Uterus (tissue), 4 donors: ENCODE measurements around the gene ASPSCR1. TPM values are rescaled to one million over a fixed set of nuclear protein-coding genes. Genes with fewer than 3 reads are reported as not detected.

ENCODE experiments used
- DNase-seq, 2 donors: peaks; one replicate each; pipeline ENCODE4 v3.0.0-alpha.2; 2019 to 2020
- H3K27ac ChIP-seq, 2 donors: fragments of 200-600 bp; sonication (generic); 1 replicate in 1 of 2; 2 replicates in 1 of 2; pipeline ENCODE4 v1.5.1; 2016 to 2018
- H3K27me3 ChIP-seq, 2 donors: fragments of 200-600 bp; sonication (generic); one replicate each; pipeline ENCODE4 v1.5.1; 2018 to 2019; ENCODE audit warnings: control low read depth in 1 of 2
- H3K36me3 ChIP-seq, 2 donors: fragments of 200-600 bp; sonication (generic); one replicate each; pipeline ENCODE4 v1.5.1; 2019; ENCODE audit warnings: control low read depth in 1 of 2
- H3K4me1 ChIP-seq, 2 donors: fragments of 200-600 bp; sonication (generic); one replicate each; pipeline ENCODE4 v1.5.1; 2018 to 2019; ENCODE audit warnings: control low read depth in 1 of 2
- H3K4me3 ChIP-seq, 2 donors: fragments of 200-600 bp; sonication (generic); 1 replicate in 1 of 2; 2 replicates in 1 of 2; pipeline ENCODE4 v1.5.1; 2018 to 2019; ENCODE audit warnings: mild to moderate bottlenecking in 1 of 2
- H3K9me3 ChIP-seq, 2 donors: fragments of 200-600 bp; sonication (generic); one replicate each; pipeline ENCODE4 v1.5.1; 2019; ENCODE audit warnings: control low read depth in 1 of 2
- CTCF ChIP-seq, 4 experiments: fragments of 200-600 bp in 2 of 4; fragments of 450-650 bp in 2 of 4; sonication (generic) in 2 of 4; IDR thresholded peaks; one replicate each; pipeline ENCODE4 v1.5.1; 2016 to 2019; ENCODE audit warnings: antibody characterized with exemption in 4 of 4, mild to moderate bottlenecking in 2 of 4, moderate library complexity in 1 of 4
- POLR2A ChIP-seq, 2 donors: fragments of 450-650 bp; IDR thresholded peaks; one replicate each; pipeline ENCODE4 v1.6.1; 2016; ENCODE audit warnings: antibody characterized with exemption in 2 of 2, mild to moderate bottlenecking in 1 of 2, moderate library complexity in 1 of 2
- intact Hi-C: fragments of 100-400 bp; cut with DNase I; formaldehyde crosslinking; loops from one replicate; pipeline ENCODE4 v1.15.1; 2023; ENCODE audit warnings: low total_unique reads
- total RNA-seq, 4 donors: library from RNA; depleted of rRNA in 3 of 4; stranded (reverse); fragments of >200 nt in 3 of 4; gene quantifications; one replicate each; pipeline versions ENCODE4 v1.1.0 to v1.2.4, GENCODE V29; 2014 to 2023
- donor health status: DM: yes; HTN: yes; CAD: no.

ASPSCR1 gene
- total RNA-seq, 4 donors from 2014 or later = 3.5 to 34.2 (median 13.6) TPM

DNA sequence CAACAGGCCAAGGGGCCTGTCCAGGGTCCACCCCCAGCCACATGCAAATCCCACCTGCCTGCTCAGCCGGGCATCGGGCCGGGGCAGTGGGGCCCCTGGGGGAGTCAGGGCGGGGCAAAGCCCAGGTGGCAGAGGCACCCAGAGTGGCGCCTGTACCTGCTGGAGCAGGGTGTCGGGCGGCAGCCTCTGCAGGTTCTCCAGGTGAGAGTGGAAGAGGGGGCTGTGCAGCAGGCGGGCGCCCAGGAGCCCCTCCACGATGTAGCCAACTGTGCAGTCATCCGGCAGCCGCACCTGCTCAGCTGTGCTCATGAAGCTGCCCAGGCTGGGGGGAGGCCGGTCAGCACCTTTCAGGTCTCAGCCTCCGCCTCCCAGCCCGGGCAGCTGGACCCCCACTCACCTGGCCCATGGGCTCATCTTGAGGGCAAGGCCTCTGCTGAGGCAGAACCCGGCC is 72.1 kb downstream of the ASPSCR1 start:
- no peaks in the 10 kb centered on the region for H3K27me3 ChIP-seq
- no peaks in the 10 kb centered on the region for H3K9me3 ChIP-seq
- peaks cover 0 to 28% of the 10 kb centered on the region in 2 donors for H3K4me1 ChIP-seq
- no peak for DNase-seq
- TF ChIP-seq CTCF (IDR thresholded peaks at IDR 0.05) (no peak), POLR2A (IDR thresholded peaks at IDR 0.05) (no peak)
- no peak overlapping the region for H3K27ac ChIP-seq
- H3K36me3 ChIP-seq = no peaks in the 10 kb centered on the region
- intact Hi-C loops = no loop called here
- no peak overlapping the region for H3K4me3 ChIP-seq

- Histone ChIP-seq H3K36me3 (no peaks in the 10 kb centered on the region), H3K9me3 (no peaks in the 10 kb centered on the region), H3K4me3 (peak overlapping the region; percentile 48 to 98), H3K27me3 (no peaks in the 10 kb centered on the region), H3K4me1 (peaks cover 0 to 28% of the 10 kb centered on the region in 2 donors), H3K27ac (no peak overlapping the region)
- intact Hi-C loops = no loop called here
- no peak for DNase-seq
- TF ChIP-seq POLR2A (IDR thresholded peaks at IDR 0.05) (no peak), CTCF (IDR thresholded peaks at IDR 0.05) (no peak)
These were observed 72.8 kb downstream of the ASPSCR1 start for GRCh38 chr17:82050152-82050760.

- Histone ChIP-seq H3K27me3 (no peaks in the 10 kb centered on the region), H3K36me3 (no peaks in the 10 kb centered on the region), H3K9me3 (no peaks in the 10 kb centered on the region), H3K4me1 (peaks cover 0 to 28% of the 10 kb centered on the region in 2 donors), H3K27ac (peak overlapping the region; percentile 60 to 73), H3K4me3 (peak overlapping the region; percentile 48 to 98)
- DNase-seq = no peak
- TF ChIP-seq POLR2A (IDR thresholded peaks at IDR 0.05) (no peak), CTCF (IDR thresholded peaks at IDR 0.05) (no peak)
- intact Hi-C loops = no loop called here
These were observed 73.6 kb downstream of the ASPSCR1 start for GRCh38 chr17:82050761-82051641.

DNA sequence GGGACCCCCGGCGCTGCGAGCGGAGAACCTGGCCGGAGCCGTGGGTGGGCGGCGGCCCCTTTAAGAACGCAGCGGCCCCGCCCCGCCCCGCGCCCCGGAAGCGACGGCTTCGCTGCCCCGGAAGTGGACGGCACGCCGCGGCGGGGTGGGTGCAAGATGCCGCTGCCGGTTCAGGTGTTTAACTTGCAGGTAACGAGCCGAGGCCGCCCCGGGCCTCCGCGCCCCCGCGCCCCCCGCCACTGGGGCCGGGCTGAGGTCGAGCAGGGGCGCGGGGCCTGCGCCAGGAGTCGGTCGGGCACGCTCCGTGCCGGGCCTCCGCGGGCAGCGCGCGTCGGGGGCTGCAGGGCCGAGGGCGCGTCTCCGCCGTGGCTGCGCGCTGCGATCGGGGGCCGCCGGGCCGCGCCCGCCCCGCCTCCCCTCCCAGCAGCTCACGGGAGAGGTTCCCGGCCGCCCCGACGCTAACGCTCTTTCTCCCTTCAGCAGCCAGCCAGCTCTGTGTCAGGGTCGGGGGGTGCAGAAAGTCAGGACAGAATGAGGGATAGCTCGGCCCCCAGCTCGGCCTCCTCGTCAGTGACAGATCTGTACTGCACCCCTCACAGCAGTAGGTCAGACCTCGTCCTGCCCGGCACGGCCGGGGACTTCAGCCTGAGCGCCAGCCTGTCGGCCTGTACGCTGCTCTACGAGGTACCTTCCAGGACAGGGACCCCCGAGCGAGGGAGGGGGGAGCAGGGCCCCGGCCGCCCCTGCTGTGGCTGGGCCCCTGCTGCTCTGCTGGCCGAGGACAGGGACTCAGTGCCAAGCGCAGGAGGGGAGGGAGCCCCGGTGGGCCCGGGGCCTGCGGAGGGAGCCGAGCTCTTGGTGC is 74.6 kb downstream of the ASPSCR1 start, which contains the start of the genes GPS1 and RFNG:
Gene GPS1, plus strand, starts transcription at position 123 of the 862 bp plus-strand sequence. Its CDS starts 34 bp downstream, at position 157.
Gene RFNG, minus strand, starts transcription at position 36 of the 862 bp plus-strand sequence. CDS start 45 bp downstream, outside the sequence.
- H3K4me3 ChIP-seq = peak within 1 kb of the TSS; percentile 48 to 98
- H3K36me3 ChIP-seq = no peaks in the 10 kb centered on the region
- peak within 1 kb of the TSS; percentile 60 to 73 for H3K27ac ChIP-seq
- intact Hi-C loops = no loop called here
- H3K4me1 ChIP-seq = peaks cover 0 to 28% of the 10 kb centered on the region in 2 donors
- DNase-seq = peak; percentile 69 to 73
- no peaks in the 10 kb centered on the region for H3K9me3 ChIP-seq
- TF ChIP-seq POLR2A (IDR thresholded peaks at IDR 0.05) (peak in 1 of 2 donors; percentile 53), CTCF (IDR thresholded peaks at IDR 0.05) (no peak)
- no peaks in the 10 kb centered on the region for H3K27me3 ChIP-seq
